ENCODE measurements around the gene GABRG3. TPM values are rescaled to one million over a fixed set of nuclear protein-coding genes. Genes with fewer than 3 reads are reported as not detected.

The GABRG3 gene
- total and polyA plus RNA-seq, 10 of the 15 experiments (the other 5 are each of a cell fraction or from before 2014, with no cell fraction given): 0.15 TPM; not detected in 9

DNA sequence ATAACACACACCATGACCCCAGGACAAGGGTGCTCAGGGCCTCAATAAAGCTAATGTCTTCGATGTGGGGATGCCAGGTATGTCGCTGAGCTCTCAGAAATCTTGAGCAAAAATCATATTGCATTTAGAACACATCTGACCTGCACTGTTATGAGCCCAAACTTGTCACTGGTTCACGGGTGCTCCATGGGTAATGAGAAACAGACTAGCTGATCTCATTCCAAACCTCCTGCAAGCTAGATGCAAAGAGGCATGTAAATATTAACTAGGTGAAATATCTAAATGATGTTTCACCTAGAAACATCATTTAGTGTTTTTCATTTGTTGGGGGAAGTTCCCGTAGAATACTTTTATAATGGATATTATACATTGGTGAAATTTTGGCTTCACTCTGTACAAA, 578.8 kb downstream of the GABRG3 start:
- intact Hi-C loops (cut with micrococcal nuclease; ENCODE audit: unreplicated experiment) (no loop called here), in situ Hi-C loops (cut with MboI) (no loop called here)
- TF ChIP-seq RUNX3 (IDR thresholded peaks at IDR 0.05; ENCODE audit: low read length) (no peak), CBFB (IDR thresholded peaks at IDR 0.05; ENCODE audit: low read depth) (no peak), KDM1A (IDR thresholded peaks at IDR 0.05; ENCODE audit: borderline replicate concordance) (no peak), HDAC2 (IDR thresholded peaks at IDR 0.05) (no peak), BRCA1 (IDR thresholded peaks at IDR 0.05; ENCODE audit: low read depth, low read length) (no peak), ZNF207 (IDR thresholded peaks at IDR 0.05; ENCODE audit: borderline replicate concordance) (no peak), MYC (IDR thresholded peaks at IDR 0.05; ENCODE audit: insufficient read depth, insufficient read length, insufficient replicate concordance, low read length, severe bottlenecking) (no peak), EZH2 (IDR thresholded peaks at IDR 0.05; ENCODE audit: borderline replicate concordance, control insufficient read depth, low read depth, low read length) (no peak), SMAD1 (IDR thresholded peaks at IDR 0.05; ENCODE audit: low read depth, partially characterized antibody) (no peak), NR2C1 (IDR thresholded peaks at IDR 0.05) (no peak), NFXL1 (IDR thresholded peaks at IDR 0.05; ENCODE audit: borderline replicate concordance) (no peak), HDGF (IDR thresholded peaks at IDR 0.05) (no peak), POU2F2 (IDR thresholded peaks at IDR 0.05; ENCODE audit: borderline replicate concordance, low read depth, low read length) (no peak), NR2C2 (IDR thresholded peaks at IDR 0.05; ENCODE audit: borderline replicate concordance, control insufficient read depth, insufficient read length, low read depth) (no peak), TBL1XR1 (IDR thresholded peaks at IDR 0.05; ENCODE audit: low read depth, low read length) (no peak)
- TF ChIP-seq, protein P1, sequence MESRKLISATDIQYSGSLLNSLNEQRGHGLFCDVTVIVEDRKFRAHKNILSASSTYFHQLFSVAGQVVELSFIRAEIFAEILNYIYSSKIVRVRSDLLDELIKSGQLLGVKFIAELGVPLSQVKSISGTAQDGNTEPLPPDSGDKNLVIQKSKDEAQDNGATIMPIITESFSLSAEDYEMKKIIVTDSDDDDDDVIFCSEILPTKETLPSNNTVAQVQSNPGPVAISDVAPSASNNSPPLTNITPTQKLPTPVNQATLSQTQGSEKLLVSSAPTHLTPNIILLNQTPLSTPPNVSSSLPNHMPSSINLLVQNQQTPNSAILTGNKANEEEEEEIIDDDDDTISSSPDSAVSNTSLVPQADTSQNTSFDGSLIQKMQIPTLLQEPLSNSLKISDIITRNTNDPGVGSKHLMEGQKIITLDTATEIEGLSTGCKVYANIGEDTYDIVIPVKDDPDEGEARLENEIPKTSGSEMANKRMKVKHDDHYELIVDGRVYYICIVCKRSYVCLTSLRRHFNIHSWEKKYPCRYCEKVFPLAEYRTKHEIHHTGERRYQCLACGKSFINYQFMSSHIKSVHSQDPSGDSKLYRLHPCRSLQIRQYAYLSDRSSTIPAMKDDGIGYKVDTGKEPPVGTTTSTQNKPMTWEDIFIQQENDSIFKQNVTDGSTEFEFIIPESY (IDR thresholded peaks at IDR 0.05): no peak
- TF ChIP-seq, protein P2, sequence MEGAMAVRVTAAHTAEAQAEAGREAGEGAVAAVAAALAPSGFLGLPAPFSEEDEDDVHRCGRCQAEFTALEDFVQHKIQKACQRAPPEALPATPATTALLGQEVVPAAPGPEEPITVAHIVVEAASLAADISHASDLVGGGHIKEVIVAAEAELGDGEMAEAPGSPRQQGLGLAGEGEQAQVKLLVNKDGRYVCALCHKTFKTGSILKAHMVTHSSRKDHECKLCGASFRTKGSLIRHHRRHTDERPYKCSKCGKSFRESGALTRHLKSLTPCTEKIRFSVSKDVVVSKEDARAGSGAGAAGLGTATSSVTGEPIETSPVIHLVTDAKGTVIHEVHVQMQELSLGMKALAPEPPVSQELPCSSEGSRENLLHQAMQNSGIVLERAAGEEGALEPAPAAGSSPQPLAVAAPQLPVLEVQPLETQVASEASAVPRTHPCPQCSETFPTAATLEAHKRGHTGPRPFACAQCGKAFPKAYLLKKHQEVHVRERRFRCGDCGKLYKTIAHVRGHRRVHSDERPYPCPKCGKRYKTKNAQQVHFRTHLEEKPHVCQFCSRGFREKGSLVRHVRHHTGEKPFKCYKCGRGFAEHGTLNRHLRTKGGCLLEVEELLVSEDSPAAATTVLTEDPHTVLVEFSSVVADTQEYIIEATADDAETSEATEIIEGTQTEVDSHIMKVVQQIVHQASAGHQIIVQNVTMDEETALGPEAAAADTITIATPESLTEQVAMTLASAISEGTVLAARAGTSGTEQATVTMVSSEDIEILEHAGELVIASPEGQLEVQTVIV (IDR thresholded peaks at IDR 0.05; ENCODE audit: borderline replicate concordance, partially characterized antibody): no peak
- TF ChIP-seq, protein P3, sequence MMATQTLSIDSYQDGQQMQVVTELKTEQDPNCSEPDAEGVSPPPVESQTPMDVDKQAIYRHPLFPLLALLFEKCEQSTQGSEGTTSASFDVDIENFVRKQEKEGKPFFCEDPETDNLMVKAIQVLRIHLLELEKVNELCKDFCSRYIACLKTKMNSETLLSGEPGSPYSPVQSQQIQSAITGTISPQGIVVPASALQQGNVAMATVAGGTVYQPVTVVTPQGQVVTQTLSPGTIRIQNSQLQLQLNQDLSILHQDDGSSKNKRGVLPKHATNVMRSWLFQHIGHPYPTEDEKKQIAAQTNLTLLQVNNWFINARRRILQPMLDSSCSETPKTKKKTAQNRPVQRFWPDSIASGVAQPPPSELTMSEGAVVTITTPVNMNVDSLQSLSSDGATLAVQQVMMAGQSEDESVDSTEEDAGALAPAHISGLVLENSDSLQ (IDR thresholded peaks at IDR 0.05): no peak
- CTCF ChIA-PET: no interaction called here
- 22% methylated on average over 4 of the region's 4 CpGs for WGBS (ENCODE audit: insufficient coverage, insufficient replicate concordance, low lambda C conversion rate, missing lambda C conversion rate)
- Histone ChIP-seq H2AFZ (ENCODE audit: control insufficient read depth, low read depth, low read length) (no peak overlapping the region), H3K27me3 (replicated peaks in 1 of 2; ENCODE audit: control insufficient read depth in 2 of 2, insufficient read depth in 2 of 2, low read length in 1 of 2) (no peaks in the 10 kb centered on the region), H3K9me3 (replicated peaks; ENCODE audit: control insufficient read depth, insufficient read depth, low read length) (no peaks in the 10 kb centered on the region; the same call in 2 of the 3 replicates), H3K79me2 (ENCODE audit: control insufficient read depth, insufficient read depth, low read length) (no peaks in the 10 kb centered on the region), H3K9ac (ENCODE audit: control insufficient read depth, insufficient read depth, low read length) (no peak overlapping the region), H3K4me1 (ENCODE audit: control insufficient read depth, insufficient read depth, low read length) (no peaks in the 10 kb centered on the region), H3K36me3 (ENCODE audit: control insufficient read depth in 2 of 2, insufficient read depth in 2 of 2, low read length in 1 of 2) (no peaks in the 10 kb centered on the region), H3K4me2 (ENCODE audit: control insufficient read depth, insufficient read depth) (no peak overlapping the region), H3K27ac (ENCODE audit: control insufficient read depth, insufficient read depth) (no peak overlapping the region), H3K4me3 (no peak overlapping the region), H4K20me1 (ENCODE audit: control insufficient read depth, insufficient read depth) (no peaks in the 10 kb centered on the region)
- ATAC-seq: no peak
- SMC1A ChIA-PET (ENCODE audit: uncharacterized antibody, unreplicated experiment): no interaction called here
- no peak for FAIRE-seq
- RAD21 ChIA-PET (ENCODE audit: unreplicated experiment): no interaction called here
- DNase-seq (ENCODE audit: low read depth, low spot score): no peak
- POLR2A ChIA-PET: no interaction called here
- BruUV-seq (replicated peaks): no TSS peak
